Stimulated activated CD8-positive, alpha-beta memory T cell treated with anti-CD3 and anti-CD28 coated beads, Interleukin-12 subunit alpha, Interleukin-12 subunit beta, amount 100 ng/mL, for 24 hours (primary cell): Measurements from ENCODE around the gene SEMA7A.
"Not testable (repeated sequence)": the region's sequence is repeated elsewhere in the genome, so short reads cannot be mapped to it uniquely, and the experiment has no call there.

Experiments used
- DNase-seq: peaks from one replicate; pipeline ENCODE4 v3.0.0-alpha.2; 2020; ENCODE audit errors: extremely low read depth

SEMA7A gene

GRCh38 chr15:74373056-74373650 is 60.6 kb downstream of the SEMA7A start:
- DNase-seq, result no peak

- no peak for DNase-seq
Observed at GRCh38 chr15:74370471-74370870, 63.3 kb downstream of the SEMA7A start.

GRCh38 chr15:74369756-74370155 is 64.0 kb downstream of the SEMA7A start:
- DNase-seq, result no peak

- no peak for DNase-seq
Observed at GRCh38 chr15:74369084-74369745, 64.5 kb downstream of the SEMA7A start.

- DNase-seq, result no peak
Observed at GRCh38 chr15:74368121-74368520, 65.6 kb downstream of the SEMA7A start.

GRCh38 chr15:74367296-74367854 is 66.4 kb downstream of the SEMA7A start, which contains the start of gene CYP11A1:
CYP11A1 (minus strand) TSS chr15:74367646; CDS start chr15:74367585, 61 bp downstream.
- DNase-seq, result no peak

DNA sequence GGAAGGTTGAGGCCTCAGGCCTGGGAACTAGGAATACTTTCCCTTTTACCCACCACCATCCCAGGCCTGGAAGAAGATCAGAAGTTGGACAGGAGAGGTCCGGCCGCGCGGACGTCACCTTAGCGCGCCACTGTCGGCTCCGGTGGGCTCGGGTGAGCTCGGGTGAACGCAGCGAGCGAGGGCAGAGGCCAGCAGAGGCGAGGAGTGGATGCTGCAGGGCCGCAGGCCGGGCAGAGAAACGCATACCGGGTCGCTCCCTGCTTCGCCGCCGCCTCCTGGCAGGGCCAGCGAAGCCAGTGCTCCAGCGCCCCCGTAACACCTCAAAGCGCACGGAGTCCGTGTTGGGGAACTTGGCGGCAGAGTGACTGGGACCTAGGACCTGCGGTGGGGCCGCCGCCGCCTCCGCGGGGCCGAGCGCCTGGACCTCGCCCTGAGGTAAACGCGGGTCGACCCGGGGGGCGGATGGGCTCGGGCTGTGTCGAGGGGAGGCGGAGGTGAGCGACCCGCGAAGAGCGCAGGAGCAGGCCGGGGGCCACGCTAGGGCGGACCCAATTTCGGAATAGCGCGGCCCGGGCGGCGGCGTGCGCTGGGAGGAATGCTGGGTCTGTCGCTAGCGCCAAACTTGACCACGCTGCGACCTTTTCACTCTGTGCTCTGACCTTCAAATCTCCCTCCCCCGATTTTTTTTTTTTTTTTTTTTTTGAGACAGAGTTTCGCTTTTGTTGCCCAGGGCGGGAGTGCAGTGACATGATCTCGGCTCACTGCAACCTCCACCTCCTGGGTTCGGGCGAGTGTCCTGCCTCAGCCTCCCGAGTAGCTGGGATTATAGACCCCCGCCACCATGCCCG is 67.9 kb downstream of the SEMA7A start:
- DNase-seq, result no peak

GRCh38 chr15:74364936-74365597 is 68.7 kb downstream of the SEMA7A start:
- DNase-seq, result no peak

DNA sequence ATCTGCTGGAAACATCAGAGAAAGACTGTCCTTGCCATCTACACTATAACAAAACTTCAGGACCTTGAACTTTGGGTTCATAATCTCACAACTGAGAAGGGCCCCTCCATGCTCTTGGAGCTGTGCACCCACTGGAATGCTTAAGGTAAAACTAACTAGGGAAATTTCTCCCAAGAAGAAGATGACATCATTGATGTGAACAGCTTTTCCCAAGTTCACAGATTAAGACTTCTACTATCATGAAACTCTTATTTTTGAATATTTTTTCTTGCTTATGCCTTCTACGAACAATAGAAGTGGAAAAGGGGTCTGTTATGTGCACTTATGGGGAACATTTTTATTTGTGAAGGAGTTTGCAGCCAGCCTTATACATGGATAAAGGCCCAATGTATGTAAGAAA is 71.3 kb downstream of the SEMA7A start:
- no peak for DNase-seq

GRCh38 chr15:74360855-74361254 is 72.9 kb downstream of the SEMA7A start:
- not testable (repeated sequence) for DNase-seq

DNA sequence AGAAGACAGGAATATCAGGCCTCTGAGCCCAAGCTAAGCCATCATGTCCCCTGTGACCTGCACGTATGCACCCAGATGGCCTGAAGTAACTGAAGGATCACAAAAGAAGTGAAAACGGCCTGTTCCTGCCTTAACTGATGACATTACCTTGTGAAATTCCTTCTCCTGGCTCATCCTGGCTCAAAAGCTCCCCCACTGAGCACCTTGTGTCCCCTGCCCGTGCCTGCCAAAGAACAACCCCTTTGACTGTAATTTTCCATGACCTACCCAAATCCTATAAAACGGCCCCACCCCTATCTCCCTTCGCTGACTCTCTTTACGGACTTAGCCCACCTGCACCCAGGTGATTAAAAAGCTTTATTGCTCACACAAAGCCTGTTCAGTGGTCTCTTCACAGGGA is 74.4 kb downstream of the SEMA7A start:
- not testable (repeated sequence) for DNase-seq
